ENCODE data around the gene FGFRL1.
A peak's percentile ranks its signal among the peaks of the same experiment; 100 is the strongest.

FGFRL1 gene

GRCh38 chr4:1023075-1023640 lies 11.7 kb downstream of the FGFRL1 start:
- DNase-seq (ENCODE audit: low spot score) = no peak

GRCh38 chr4:1023895-1024740 lies 12.7 kb downstream of the FGFRL1 start:
- DNase-seq (ENCODE audit: low spot score) = no peak

GRCh38 chr4:1024882-1025545 lies 13.6 kb downstream of the FGFRL1 start:
- DNase-seq (ENCODE audit: low spot score) = no peak

- no peak for DNase-seq (ENCODE audit: low spot score)
These were observed 14.7 kb downstream of the FGFRL1 start for GRCh38 chr4:1026115-1026514.

GRCh38 chr4:1027219-1027914 lies 15.9 kb downstream of the FGFRL1 start:
- DNase-seq (ENCODE audit: low spot score) = no peak

GRCh38 chr4:1027915-1028238 lies 16.5 kb downstream of the FGFRL1 start:
- DNase-seq (ENCODE audit: low spot score) = no peak

GRCh38 chr4:1028574-1029220 lies 17.3 kb downstream of the FGFRL1 start:
- DNase-seq (ENCODE audit: low spot score) = no peak

GRCh38 chr4:1029529-1029928 lies 18.1 kb downstream of the FGFRL1 start:
- no peak for DNase-seq (ENCODE audit: low spot score)

GRCh38 chr4:1030031-1030430 lies 18.6 kb downstream of the FGFRL1 start:
- no peak for DNase-seq (ENCODE audit: low spot score)

GRCh38 chr4:1030559-1030958 lies 19.1 kb downstream of the FGFRL1 start:
- no peak for DNase-seq (ENCODE audit: low spot score)

GRCh38 chr4:1031346-1031745 lies 19.9 kb downstream of the FGFRL1 start:
- no peak for DNase-seq (ENCODE audit: low spot score)

- no peak for DNase-seq (ENCODE audit: low spot score)
These were observed 20.8 kb downstream of the FGFRL1 start for GRCh38 chr4:1031956-1032795.

- DNase-seq (ENCODE audit: low spot score) = no peak
These were observed 21.4 kb downstream of the FGFRL1 start for GRCh38 chr4:1032861-1033260.

GRCh38 chr4:1033840-1034551 lies 22.6 kb downstream of the FGFRL1 start:
- peak; percentile 60 for DNase-seq (ENCODE audit: low spot score)

- DNase-seq (ENCODE audit: low spot score) = peak; percentile 92
These were observed 24.1 kb downstream of the FGFRL1 start for GRCh38 chr4:1035510-1035909.

GRCh38 chr4:1036095-1036494 lies 24.7 kb downstream of the FGFRL1 start:
- DNase-seq (ENCODE audit: low spot score) = no peak

GRCh38 chr4:1036976-1037810 lies 25.8 kb downstream of the FGFRL1 start:
- no peak for DNase-seq (ENCODE audit: low spot score)

GRCh38 chr4:1038948-1039492 lies 27.6 kb downstream of the FGFRL1 start:
- no peak for DNase-seq (ENCODE audit: low spot score)

Data from putamen (tissue), 1 donor.